ENCODE measurements around the gene GASK1A.

DNA sequence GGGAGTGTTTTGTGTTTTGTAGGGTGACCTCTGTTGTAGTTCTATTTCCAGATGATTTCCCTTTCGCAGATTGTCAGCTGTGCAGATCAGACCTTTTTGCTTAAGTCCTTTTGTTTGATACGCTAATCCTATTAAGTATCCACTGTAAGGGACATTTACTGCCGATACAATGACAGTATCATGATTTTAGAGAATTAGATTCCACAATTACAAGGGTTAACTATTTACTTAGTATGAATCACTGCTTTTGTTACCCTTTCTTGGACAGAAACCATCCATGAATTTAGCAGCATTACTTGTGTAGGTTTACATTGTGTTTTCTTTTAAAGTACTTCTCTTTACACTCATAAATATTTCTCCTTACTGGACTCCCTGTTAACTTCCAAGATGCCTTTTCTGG, 41.8 kb upstream of the GASK1A start:
- TF ChIP-seq CTCF (IDR thresholded peaks at IDR 0.05; ENCODE audit: extremely low read depth in 1 of 2, insufficient read depth in 1 of 2, low read depth in 1 of 2, low read length in 2 of 2) (no peak), EZH2 (IDR thresholded peaks at IDR 0.05; ENCODE audit: borderline replicate concordance, low read depth, low read length, severe bottlenecking) (no peak), MAX (IDR thresholded peaks at IDR 0.05; ENCODE audit: insufficient read depth, insufficient read length) (no peak), POLR2A (IDR thresholded peaks at IDR 0.05; ENCODE audit: low read depth, low read length) (no peak), POLR2AphosphoS5 (IDR thresholded peaks at IDR 0.05; ENCODE audit: insufficient read depth, low read depth, low read length) (no peak), MYC (IDR thresholded peaks at IDR 0.05; ENCODE audit: low read depth, low read length) (no peak), JUN (IDR thresholded peaks at IDR 0.05; ENCODE audit: borderline replicate concordance, insufficient read depth, insufficient read length, low read depth) (no peak), GATA2 (IDR thresholded peaks at IDR 0.05; ENCODE audit: insufficient read depth, insufficient read length, low read depth, low read length) (no peak)

All from endothelial cell of umbilical vein (primary cell).